ENCODE data around the gene CCT5.
"Not testable (repeated sequence)": the region's sequence is repeated elsewhere in the genome, so short reads cannot be mapped to it uniquely, and the experiment has no call there.

The CCT5 gene

GRCh38 chr5:10278658-10279279, 28.7 kb downstream of the CCT5 start:
- no peak for DNase-seq

- no peak for DNase-seq
Observed at GRCh38 chr5:10279328-10279727, 29.2 kb downstream of the CCT5 start.

GRCh38 chr5:10279925-10280720, 30.0 kb downstream of the CCT5 start:
- no peak for DNase-seq

GRCh38 chr5:10283927-10284635, 34.0 kb downstream of the CCT5 start:
- peak; percentile 88 for DNase-seq

- not testable (repeated sequence) for DNase-seq
Observed at GRCh38 chr5:10285362-10285761, 35.3 kb downstream of the CCT5 start.

- no peak for DNase-seq
Observed at GRCh38 chr5:10286162-10286861, 36.2 kb downstream of the CCT5 start.

GRCh38 chr5:10286862-10287227, 36.8 kb downstream of the CCT5 start:
- DNase-seq: no peak

GRCh38 chr5:10288592-10289219, 38.6 kb downstream of the CCT5 start:
- DNase-seq: no peak

GRCh38 chr5:10289353-10289752, 39.3 kb downstream of the CCT5 start:
- no peak for DNase-seq

GRCh38 chr5:10289991-10290390, 39.9 kb downstream of the CCT5 start:
- DNase-seq: no peak

- DNase-seq: no peak
Observed at GRCh38 chr5:10290438-10290837, 40.4 kb downstream of the CCT5 start.

- DNase-seq: no peak
Observed at GRCh38 chr5:10291692-10292339, 41.7 kb downstream of the CCT5 start.

- no peak for DNase-seq
Observed at GRCh38 chr5:10293907-10294662, 44.0 kb downstream of the CCT5 start.

GRCh38 chr5:10295619-10296326, 45.7 kb downstream of the CCT5 start:
- peak; percentile 23 for DNase-seq

- DNase-seq: no peak
Observed at GRCh38 chr5:10297646-10298204, 47.6 kb downstream of the CCT5 start.

- DNase-seq: no peak
Observed at GRCh38 chr5:10300246-10300645, 50.2 kb downstream of the CCT5 start.

GRCh38 chr5:10301266-10301665, 51.2 kb downstream of the CCT5 start:
- peak; percentile 45 for DNase-seq

GRCh38 chr5:10301842-10302610, 51.9 kb downstream of the CCT5 start:
- DNase-seq: peak; percentile 33

- no peak for DNase-seq
Observed at GRCh38 chr5:10303201-10303600, 53.1 kb downstream of the CCT5 start.

GRCh38 chr5:10303699-10304170, 53.7 kb downstream of the CCT5 start:
- peak; percentile 91 for DNase-seq
